ENCODE measurements around the gene CPNE9. TPM values are rescaled to one million over a fixed set of nuclear protein-coding genes. Genes with fewer than 3 reads are reported as not detected.

CPNE9 gene
- total and polyA plus RNA-seq, 2 of the 13 experiments (the other 11 are each of a cell fraction or from before 2014, with no cell fraction given) = 0.20 TPM; not detected in 1

DNA sequence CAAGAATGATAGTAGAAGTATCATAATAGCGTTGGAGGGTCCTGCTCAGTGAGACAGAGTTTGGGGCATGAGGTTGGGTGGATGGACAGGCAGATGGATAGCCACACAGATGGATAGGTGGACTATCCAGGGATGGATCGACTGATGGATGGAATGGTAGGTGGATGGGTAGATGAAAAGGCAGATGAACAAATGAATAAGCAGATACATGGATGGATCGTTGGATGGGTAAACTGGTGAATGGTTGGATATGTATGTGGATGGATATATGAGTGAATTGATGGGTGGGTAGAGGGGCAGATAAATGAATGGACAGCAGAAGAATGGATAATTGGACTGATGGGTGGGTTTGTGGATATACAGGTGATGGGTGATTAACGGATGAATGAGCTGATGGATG, 9.5 kb downstream of the CPNE9 start (continued):
- no peak for TF ChIP-seq HOXA3 (CRISPR knock-in tag; IDR thresholded peaks at IDR 0.05)
- no peak for TF ChIP-seq JUND (CRISPR knock-in tag; IDR thresholded peaks at IDR 0.05)

DNA sequence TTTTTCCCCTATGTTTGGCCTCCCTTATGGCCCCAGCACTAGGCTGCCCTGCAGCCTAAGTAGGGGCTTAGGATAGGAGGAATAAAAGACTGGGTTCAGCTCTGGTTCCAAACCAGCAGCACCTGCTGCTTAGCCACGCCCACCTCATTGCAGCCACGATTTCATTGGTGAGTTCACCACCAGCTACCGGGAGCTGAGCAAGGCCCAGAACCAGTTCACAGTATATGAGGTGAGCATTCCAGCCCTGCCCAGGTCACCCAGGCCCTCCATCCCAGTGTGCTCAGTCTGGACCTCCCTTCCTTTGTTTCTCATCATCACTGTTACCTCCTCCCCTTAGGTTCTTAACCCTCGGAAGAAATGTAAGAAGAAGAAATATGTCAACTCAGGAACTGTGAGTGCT, 11.5 kb downstream of the CPNE9 start:
- no peak for FAIRE-seq

DNA sequence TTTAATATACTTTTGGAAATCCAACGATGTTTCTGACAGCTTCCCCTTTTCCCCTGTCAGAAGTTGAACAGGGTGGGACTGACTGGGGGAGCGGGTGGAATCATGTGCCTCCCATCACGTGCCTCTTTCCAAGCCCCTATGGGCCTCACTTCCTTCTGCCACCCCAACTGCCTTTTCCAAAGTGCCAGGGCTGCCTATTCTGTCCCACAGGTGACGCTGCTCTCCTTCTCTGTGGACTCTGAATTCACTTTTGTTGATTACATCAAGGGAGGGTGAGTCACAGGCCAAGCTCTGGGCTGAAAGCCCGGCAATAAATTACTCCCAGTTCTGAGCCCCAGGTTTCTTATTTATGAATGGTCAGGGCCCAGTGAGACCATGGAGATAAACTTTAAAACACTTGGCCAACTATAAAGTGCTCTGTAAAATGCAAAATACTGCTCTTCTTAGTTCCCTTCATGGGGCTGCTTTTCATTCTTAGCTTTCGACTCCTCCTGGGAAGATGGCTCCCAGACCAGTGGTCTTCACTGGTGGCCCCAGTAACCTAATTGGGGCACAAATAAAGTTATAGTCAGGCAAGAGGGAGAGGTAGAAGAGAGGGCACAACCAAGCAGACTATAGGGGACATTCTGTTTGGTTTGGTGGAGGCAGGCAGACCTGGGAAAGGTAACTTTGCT, 12.3 kb downstream of the CPNE9 start:
- Histone ChIP-seq H4K20me1 (ENCODE audit: insufficient read depth, low read length) (no peaks in the 10 kb centered on the region), H3K4me1 (ENCODE audit: insufficient read depth, low read length) (peaks cover 12% of the 10 kb centered on the region), H3K79me2 (ENCODE audit: insufficient read depth, low read length) (no peaks in the 10 kb centered on the region), H3K9me3 (ENCODE audit: low read length) (no peaks in the 10 kb centered on the region), H3K27ac (ENCODE audit: extremely low read length, insufficient read depth, low read length) (no peak overlapping the region), H3K27me3 (ENCODE audit: control insufficient read depth in 1 of 2, insufficient read depth in 2 of 2, low read length in 2 of 2) (peaks cover 5 to 29% of the 10 kb centered on the region in 2 experiments; a peak in 4 of 5 replicates), H3K4me3 (replicated peaks in 1 of 3; ENCODE audit: insufficient read depth in 1 of 3, low read depth in 2 of 3, low read length in 3 of 3) (no peak overlapping the region), H3K9ac (ENCODE audit: insufficient read depth, low read depth, low read length) (no peak overlapping the region), H3K36me3 (replicated peaks in 1 of 2; ENCODE audit: control insufficient read depth in 1 of 2, insufficient read depth in 2 of 2, low read length in 2 of 2) (no peaks in the 10 kb centered on the region), H2AFZ (ENCODE audit: low read length) (no peak overlapping the region), H3K4me2 (ENCODE audit: low read depth, low read length) (peak overlapping the region; percentile 44)
- ATAC-seq (peak; percentile 97), DNase-seq (ENCODE audit: low spot score) (peak; percentile 75), FAIRE-seq (peak; percentile 37)
- in situ Hi-C loops (cut with HindIII; ENCODE audit: extremely low pct_ligation_motif_present, low pct_unique_long_range_greater_than_20kb) = no loop called here
- CTCF ChIA-PET (ENCODE audit: low intra/inter-chr PET ratio, low total read pairs) = interaction anchor here (1.8 kb wide), 1 partner anchor 11 kb away, joined by 8 read pairs; no protein-coding TSS in a partner anchor
- intact Hi-C loops (cut with micrococcal nuclease; ENCODE audit: unreplicated experiment) = no loop called here
- 17% methylated on average over 6 of the region's 6 CpGs for WGBS (ENCODE audit: low lambda C conversion rate)
- POLR2A ChIA-PET = interaction anchor here (0.6 to 1.3 kb wide), 2 partner anchors 149 to 534 kb away, joined by 4 read pairs; no protein-coding TSS in a partner anchor
- BruUV-seq (replicated peaks) = no TSS peak
- TF ChIP-seq, protein P1, sequence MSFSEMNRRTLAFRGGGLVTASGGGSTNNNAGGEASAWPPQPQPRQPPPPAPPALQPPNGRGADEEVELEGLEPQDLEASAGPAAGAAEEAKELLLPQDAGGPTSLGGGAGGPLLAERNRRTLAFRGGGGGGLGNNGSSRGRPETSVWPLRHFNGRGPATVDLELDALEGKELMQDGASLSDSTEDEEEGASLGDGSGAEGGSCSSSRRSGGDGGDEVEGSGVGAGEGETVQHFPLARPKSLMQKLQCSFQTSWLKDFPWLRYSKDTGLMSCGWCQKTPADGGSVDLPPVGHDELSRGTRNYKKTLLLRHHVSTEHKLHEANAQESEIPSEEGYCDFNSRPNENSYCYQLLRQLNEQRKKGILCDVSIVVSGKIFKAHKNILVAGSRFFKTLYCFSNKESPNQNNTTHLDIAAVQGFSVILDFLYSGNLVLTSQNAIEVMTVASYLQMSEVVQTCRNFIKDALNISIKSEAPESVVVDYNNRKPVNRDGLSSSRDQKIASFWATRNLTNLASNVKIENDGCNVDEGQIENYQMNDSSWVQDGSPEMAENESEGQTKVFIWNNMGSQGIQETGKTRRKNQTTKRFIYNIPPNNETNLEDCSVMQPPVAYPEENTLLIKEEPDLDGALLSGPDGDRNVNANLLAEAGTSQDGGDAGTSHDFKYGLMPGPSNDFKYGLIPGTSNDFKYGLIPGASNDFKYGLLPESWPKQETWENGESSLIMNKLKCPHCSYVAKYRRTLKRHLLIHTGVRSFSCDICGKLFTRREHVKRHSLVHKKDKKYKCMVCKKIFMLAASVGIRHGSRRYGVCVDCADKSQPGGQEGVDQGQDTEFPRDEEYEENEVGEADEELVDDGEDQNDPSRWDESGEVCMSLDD (CRISPR knock-in tag; IDR thresholded peaks at IDR 0.05; ENCODE audit: borderline replicate concordance) = no peak
- peak; percentile 25; the same call in 1 of the 2 replicates for TF ChIP-seq KDM2A (CRISPR knock-in tag; IDR thresholded peaks at IDR 0.05; ENCODE audit: borderline replicate concordance, low read depth)
- TF ChIP-seq, protein P2, sequence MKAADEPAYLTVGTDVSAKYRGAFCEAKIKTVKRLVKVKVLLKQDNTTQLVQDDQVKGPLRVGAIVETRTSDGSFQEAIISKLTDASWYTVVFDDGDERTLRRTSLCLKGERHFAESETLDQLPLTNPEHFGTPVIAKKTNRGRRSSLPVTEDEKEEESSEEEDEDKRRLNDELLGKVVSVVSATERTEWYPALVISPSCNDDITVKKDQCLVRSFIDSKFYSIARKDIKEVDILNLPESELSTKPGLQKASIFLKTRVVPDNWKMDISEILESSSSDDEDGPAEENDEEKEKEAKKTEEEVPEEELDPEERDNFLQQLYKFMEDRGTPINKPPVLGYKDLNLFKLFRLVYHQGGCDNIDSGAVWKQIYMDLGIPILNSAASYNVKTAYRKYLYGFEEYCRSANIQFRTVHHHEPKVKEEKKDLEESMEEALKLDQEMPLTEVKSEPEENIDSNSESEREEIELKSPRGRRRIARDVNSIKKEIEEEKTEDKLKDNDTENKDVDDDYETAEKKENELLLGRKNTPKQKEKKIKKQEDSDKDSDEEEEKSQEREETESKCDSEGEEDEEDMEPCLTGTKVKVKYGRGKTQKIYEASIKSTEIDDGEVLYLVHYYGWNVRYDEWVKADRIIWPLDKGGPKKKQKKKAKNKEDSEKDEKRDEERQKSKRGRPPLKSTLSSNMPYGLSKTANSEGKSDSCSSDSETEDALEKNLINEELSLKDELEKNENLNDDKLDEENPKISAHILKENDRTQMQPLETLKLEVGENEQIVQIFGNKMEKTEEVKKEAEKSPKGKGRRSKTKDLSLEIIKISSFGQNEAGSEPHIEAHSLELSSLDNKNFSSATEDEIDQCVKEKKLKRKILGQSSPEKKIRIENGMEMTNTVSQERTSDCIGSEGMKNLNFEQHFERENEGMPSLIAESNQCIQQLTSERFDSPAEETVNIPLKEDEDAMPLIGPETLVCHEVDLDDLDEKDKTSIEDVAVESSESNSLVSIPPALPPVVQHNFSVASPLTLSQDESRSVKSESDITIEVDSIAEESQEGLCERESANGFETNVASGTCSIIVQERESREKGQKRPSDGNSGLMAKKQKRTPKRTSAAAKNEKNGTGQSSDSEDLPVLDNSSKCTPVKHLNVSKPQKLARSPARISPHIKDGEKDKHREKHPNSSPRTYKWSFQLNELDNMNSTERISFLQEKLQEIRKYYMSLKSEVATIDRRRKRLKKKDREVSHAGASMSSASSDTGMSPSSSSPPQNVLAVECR (CRISPR knock-in tag; IDR thresholded peaks at IDR 0.05; ENCODE audit: borderline replicate concordance) = no peak
- TF ChIP-seq RARA (CRISPR knock-in tag; IDR thresholded peaks at IDR 0.05) = 0 out of 2 replicates have a peak, but pooled peaks have one; percentile 25
- TF ChIP-seq KAT8 (CRISPR knock-in tag; IDR thresholded peaks at IDR 0.05) = peak; percentile 44; the same call in 1 of the 2 replicates

More for the DNA sequence above, 11.5 kb downstream of the CPNE9 start:
- 17% methylated on average over 4 of the region's 4 CpGs for WGBS (ENCODE audit: low lambda C conversion rate)
- no TSS peak for BruUV-seq (replicated peaks)
- H3K27ac ChIP-seq (ENCODE audit: extremely low read length, insufficient read depth, low read length) = no peak overlapping the region
- no peak overlapping the region for H2AFZ ChIP-seq (ENCODE audit: low read length)
- no peaks in the 10 kb centered on the region for H3K79me2 ChIP-seq (ENCODE audit: insufficient read depth, low read length)
- TF ChIP-seq ZNF263 (CRISPR knock-in tag; IDR thresholded peaks at IDR 0.05) (peak; percentile 47), FOXK2 (IDR thresholded peaks at IDR 0.05) (no peak)
- H3K9me3 ChIP-seq (ENCODE audit: low read length) = no peaks in the 10 kb centered on the region
- intact Hi-C loops (cut with micrococcal nuclease; ENCODE audit: unreplicated experiment) (no loop called here), in situ Hi-C loops (cut with HindIII; ENCODE audit: extremely low pct_ligation_motif_present, low pct_unique_long_range_greater_than_20kb) (no loop called here)
- ChIA-PET POLR2A (no interaction called here), CTCF (ENCODE audit: low intra/inter-chr PET ratio, low total read pairs) (interaction anchor here (1.8 kb wide), 1 partner anchor 12 kb away, joined by 8 read pairs; no protein-coding TSS in a partner anchor)
- H3K4me3 ChIP-seq (replicated peaks in 1 of 3; ENCODE audit: insufficient read depth in 1 of 3, low read depth in 2 of 3, low read length in 3 of 3) = no peak overlapping the region
- H3K36me3 ChIP-seq (replicated peaks in 1 of 2; ENCODE audit: control insufficient read depth in 1 of 2, insufficient read depth in 2 of 2, low read length in 2 of 2) = no peaks in the 10 kb centered on the region
- ATAC-seq (peak; percentile 61), DNase-seq (ENCODE audit: low spot score) (no peak)
- H3K27me3 ChIP-seq (ENCODE audit: control insufficient read depth in 1 of 2, insufficient read depth in 2 of 2, low read length in 2 of 2) = peaks cover 5 to 27% of the 10 kb centered on the region in 2 experiments; a peak in 4 of 5 replicates
- no peak overlapping the region for H3K9ac ChIP-seq (ENCODE audit: insufficient read depth, low read depth, low read length)
- peak overlapping the region; percentile 41; the same call in 1 of the 2 replicates for H3K4me2 ChIP-seq (ENCODE audit: low read depth, low read length)
- H4K20me1 ChIP-seq (ENCODE audit: insufficient read depth, low read length) = no peaks in the 10 kb centered on the region
- H3K4me1 ChIP-seq (ENCODE audit: insufficient read depth, low read length) = peaks cover 12% of the 10 kb centered on the region

Data from HepG2 (cell line).